Activated CD4-positive, alpha-beta T cell treated with anti-CD3 and anti-CD28 coated beads, Interleukin-2, amount 10 ng/mL, durations not matched to agents 24 days and 14 days (primary cell): Measurements from ENCODE around the gene POLR1D. TPM values are rescaled to one million over a fixed set of nuclear protein-coding genes. Genes with fewer than 3 reads are reported as not detected.

Experiments
- DNase-seq: peaks from one replicate; pipeline ENCODE4 v3.0.0; 2022
- H3K27ac Mint-ChIP-seq: one replicate; pipeline ENCODE4 v1.8.0; 2022; ENCODE audit warnings: mild to moderate bottlenecking, mixed read lengths
- H3K27me3 Mint-ChIP-seq: one replicate; pipeline ENCODE4 v1.8.0; 2022; ENCODE audit warnings: mixed read lengths
- H3K36me3 Mint-ChIP-seq: one replicate; pipeline ENCODE4 v1.8.0; 2022; ENCODE audit warnings: low read depth, mild to moderate bottlenecking, mixed read lengths
- H3K4me1 Mint-ChIP-seq: one replicate; pipeline ENCODE4 v1.8.0; 2021; ENCODE audit warnings: mixed read lengths
- H3K4me3 Mint-ChIP-seq: one replicate; pipeline ENCODE4 v1.8.0; 2022; ENCODE audit warnings: mild to moderate bottlenecking, moderate library complexity, mixed read lengths
- H3K9me3 Mint-ChIP-seq: one replicate; pipeline ENCODE4 v1.8.0; 2021; ENCODE audit warnings: mixed read lengths
- intact Hi-C: fragments of 100-400 bp; cut with micrococcal nuclease; formaldehyde crosslinking; loops from one replicate; pipeline ENCODE4 v1.15.1; 2023
- total RNA-seq: library from RNA; stranded (reverse); gene quantifications from 2 replicates; pipeline ENCODE4 v1.2.3, GENCODE V29; 2022

Gene POLR1D
- total RNA-seq, 1 donor from 2014 or later, result 140 TPM

- H3K36me3 Mint-ChIP-seq, result peaks cover 22% of the 10 kb centered on the region
- no peak for DNase-seq
- no peak overlapping the region for H3K27ac Mint-ChIP-seq
- no peaks in the 10 kb centered on the region for H3K9me3 Mint-ChIP-seq
- peaks cover 28% of the 10 kb centered on the region for H3K4me1 Mint-ChIP-seq
- intact Hi-C loops, result no loop called here
- H3K4me3 Mint-ChIP-seq, result no peak overlapping the region
- H3K27me3 Mint-ChIP-seq, result no peaks in the 10 kb centered on the region
Observed at GRCh38 chr13:27636589-27637288, 15.0 kb downstream of the POLR1D start.

GRCh38 chr13:27637289-27637626, 15.6 kb downstream of the POLR1D start:
- Mint-ChIP-seq H3K27ac (no peak overlapping the region), H3K9me3 (no peaks in the 10 kb centered on the region), H3K27me3 (no peaks in the 10 kb centered on the region), H3K4me3 (no peak overlapping the region), H3K36me3 (peaks cover 19% of the 10 kb centered on the region), H3K4me1 (peaks cover 24% of the 10 kb centered on the region)
- intact Hi-C loops, result no loop called here
- peak; percentile 47 for DNase-seq

GRCh38 chr13:27638001-27638400, 16.3 kb downstream of the POLR1D start:
- intact Hi-C loops, result no loop called here
- peaks cover 26% of the 10 kb centered on the region for H3K4me1 Mint-ChIP-seq
- no peak overlapping the region for H3K4me3 Mint-ChIP-seq
- H3K36me3 Mint-ChIP-seq, result peaks cover 12% of the 10 kb centered on the region
- H3K27ac Mint-ChIP-seq, result no peak overlapping the region
- peak; percentile 44 for DNase-seq
- H3K9me3 Mint-ChIP-seq, result no peaks in the 10 kb centered on the region
- H3K27me3 Mint-ChIP-seq, result no peaks in the 10 kb centered on the region

- intact Hi-C loops, result no loop called here
- DNase-seq, result peak; percentile 11
- Mint-ChIP-seq H3K9me3 (no peaks in the 10 kb centered on the region), H3K27me3 (no peaks in the 10 kb centered on the region), H3K27ac (no peak overlapping the region), H3K4me3 (no peak overlapping the region), H3K4me1 (peaks cover 26% of the 10 kb centered on the region), H3K36me3 (peaks cover 10% of the 10 kb centered on the region)
Observed at GRCh38 chr13:27638521-27638920, 16.8 kb downstream of the POLR1D start.

- Mint-ChIP-seq H3K4me3 (no peak overlapping the region), H3K27ac (peak overlapping the region; percentile 12), H3K4me1 (peaks cover 23% of the 10 kb centered on the region), H3K36me3 (peaks cover 10% of the 10 kb centered on the region), H3K9me3 (no peaks in the 10 kb centered on the region), H3K27me3 (no peaks in the 10 kb centered on the region)
- intact Hi-C loops, result no loop called here
- DNase-seq, result no peak
Observed at GRCh38 chr13:27639186-27639585, 17.5 kb downstream of the POLR1D start.

- no peaks in the 10 kb centered on the region for H3K27me3 Mint-ChIP-seq
- peaks cover 23% of the 10 kb centered on the region for H3K36me3 Mint-ChIP-seq
- H3K9me3 Mint-ChIP-seq, result peaks cover 3% of the 10 kb centered on the region
- intact Hi-C loops, result no loop called here
- no peak overlapping the region for H3K4me3 Mint-ChIP-seq
- H3K4me1 Mint-ChIP-seq, result peaks cover 18% of the 10 kb centered on the region
- H3K27ac Mint-ChIP-seq, result no peak overlapping the region
- peak; percentile 50 for DNase-seq
Observed at GRCh38 chr13:27641711-27642502, 20.2 kb downstream of the POLR1D start.

- Mint-ChIP-seq H3K9me3 (peaks cover 3% of the 10 kb centered on the region), H3K4me1 (peaks cover 8% of the 10 kb centered on the region), H3K36me3 (peaks cover 30% of the 10 kb centered on the region), H3K4me3 (no peak overlapping the region), H3K27ac (no peak overlapping the region), H3K27me3 (no peaks in the 10 kb centered on the region)
- no peak for DNase-seq
- intact Hi-C loops, result no loop called here
Observed at GRCh38 chr13:27643334-27644132, 21.8 kb downstream of the POLR1D start.

GRCh38 chr13:27644302-27644701, 22.6 kb downstream of the POLR1D start:
- Mint-ChIP-seq H3K27ac (no peak overlapping the region), H3K9me3 (peaks cover 3% of the 10 kb centered on the region), H3K4me3 (no peak overlapping the region), H3K27me3 (no peaks in the 10 kb centered on the region), H3K36me3 (peaks cover 37% of the 10 kb centered on the region), H3K4me1 (peaks cover 5% of the 10 kb centered on the region)
- no peak for DNase-seq
- intact Hi-C loops, result no loop called here

GRCh38 chr13:27650312-27650711, 28.6 kb downstream of the POLR1D start:
- no peak for DNase-seq
- Mint-ChIP-seq H3K9me3 (peaks cover 14% of the 10 kb centered on the region), H3K27me3 (no peaks in the 10 kb centered on the region), H3K27ac (no peak overlapping the region), H3K4me1 (peaks cover 2% of the 10 kb centered on the region), H3K36me3 (peaks cover 57% of the 10 kb centered on the region), H3K4me3 (no peak overlapping the region)
- intact Hi-C loops, result no loop called here

GRCh38 chr13:27654059-27654458, 32.4 kb downstream of the POLR1D start:
- no peak for DNase-seq
- peaks cover 13% of the 10 kb centered on the region for H3K9me3 Mint-ChIP-seq
- H3K4me3 Mint-ChIP-seq, result no peak overlapping the region
- no peak overlapping the region for H3K27ac Mint-ChIP-seq
- H3K27me3 Mint-ChIP-seq, result no peaks in the 10 kb centered on the region
- peaks cover 35% of the 10 kb centered on the region for H3K36me3 Mint-ChIP-seq
- intact Hi-C loops, result no loop called here
- H3K4me1 Mint-ChIP-seq, result peaks cover 5% of the 10 kb centered on the region

GRCh38 chr13:27654816-27655215, 33.1 kb downstream of the POLR1D start:
- peak; percentile 34 for DNase-seq
- Mint-ChIP-seq H3K4me3 (no peak overlapping the region), H3K9me3 (peaks cover 10% of the 10 kb centered on the region), H3K27me3 (no peaks in the 10 kb centered on the region), H3K4me1 (peaks cover 5% of the 10 kb centered on the region), H3K36me3 (peaks cover 29% of the 10 kb centered on the region), H3K27ac (no peak overlapping the region)
- intact Hi-C loops, result no loop called here

- Mint-ChIP-seq H3K4me1 (peaks cover 5% of the 10 kb centered on the region), H3K9me3 (no peaks in the 10 kb centered on the region), H3K36me3 (peaks cover 7% of the 10 kb centered on the region), H3K4me3 (no peak overlapping the region), H3K27ac (no peak overlapping the region), H3K27me3 (no peaks in the 10 kb centered on the region)
- DNase-seq, result no peak
- intact Hi-C loops, result no loop called here
Observed at GRCh38 chr13:27657724-27658123, 36.0 kb downstream of the POLR1D start.

GRCh38 chr13:27658546-27658945, 36.9 kb downstream of the POLR1D start:
- Mint-ChIP-seq H3K36me3 (peaks cover 4% of the 10 kb centered on the region), H3K27ac (no peak overlapping the region), H3K4me1 (peaks cover 5% of the 10 kb centered on the region), H3K27me3 (no peaks in the 10 kb centered on the region), H3K9me3 (no peaks in the 10 kb centered on the region), H3K4me3 (no peak overlapping the region)
- no peak for DNase-seq
- intact Hi-C loops, result no loop called here
